ENCODE data around the gene ITM2B.

DNA sequence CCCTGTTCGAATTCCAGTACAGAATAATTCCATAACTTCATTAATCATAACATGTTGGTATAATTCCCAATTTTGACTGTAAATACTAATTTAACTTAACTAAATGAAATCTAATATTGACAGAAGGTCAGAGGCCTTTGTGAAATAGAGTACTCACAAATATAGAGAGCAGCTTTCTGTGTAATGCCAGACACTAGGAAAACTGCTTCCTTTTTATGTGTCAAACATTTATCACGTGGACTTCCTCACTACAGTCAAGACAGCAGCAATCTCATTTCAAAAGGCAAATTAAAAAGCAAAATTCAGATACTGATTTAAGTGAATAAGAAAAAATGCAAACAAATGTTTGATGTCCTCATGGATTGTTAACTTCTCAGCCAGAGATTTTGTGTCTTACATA lies 13.1 kb downstream of the ITM2B start:
- TF ChIP-seq NFIC (IDR thresholded peaks at IDR 0.05) = no peak
- TF ChIP-seq, protein P1, sequence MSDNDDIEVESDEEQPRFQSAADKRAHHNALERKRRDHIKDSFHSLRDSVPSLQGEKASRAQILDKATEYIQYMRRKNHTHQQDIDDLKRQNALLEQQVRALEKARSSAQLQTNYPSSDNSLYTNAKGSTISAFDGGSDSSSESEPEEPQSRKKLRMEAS (IDR thresholded peaks at IDR 0.05) = no peak
